GM21619 (cell line): ENCODE results near the gene BAIAP2L1.
"Not testable (repeated sequence)": the region's sequence is repeated elsewhere in the genome, so short reads cannot be mapped to it uniquely, and the experiment has no call there.

ENCODE experiments used
- ATAC-seq: cut with Tn5 transposase; IDR thresholded peaks from one replicate; pipeline ENCODE4 v1.9.1; 2021; ENCODE audit not compliant: unreplicated experiment

The BAIAP2L1 gene, protein sequence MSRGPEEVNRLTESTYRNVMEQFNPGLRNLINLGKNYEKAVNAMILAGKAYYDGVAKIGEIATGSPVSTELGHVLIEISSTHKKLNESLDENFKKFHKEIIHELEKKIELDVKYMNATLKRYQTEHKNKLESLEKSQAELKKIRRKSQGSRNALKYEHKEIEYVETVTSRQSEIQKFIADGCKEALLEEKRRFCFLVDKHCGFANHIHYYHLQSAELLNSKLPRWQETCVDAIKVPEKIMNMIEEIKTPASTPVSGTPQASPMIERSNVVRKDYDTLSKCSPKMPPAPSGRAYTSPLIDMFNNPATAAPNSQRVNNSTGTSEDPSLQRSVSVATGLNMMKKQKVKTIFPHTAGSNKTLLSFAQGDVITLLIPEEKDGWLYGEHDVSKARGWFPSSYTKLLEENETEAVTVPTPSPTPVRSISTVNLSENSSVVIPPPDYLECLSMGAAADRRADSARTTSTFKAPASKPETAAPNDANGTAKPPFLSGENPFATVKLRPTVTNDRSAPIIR

DNA sequence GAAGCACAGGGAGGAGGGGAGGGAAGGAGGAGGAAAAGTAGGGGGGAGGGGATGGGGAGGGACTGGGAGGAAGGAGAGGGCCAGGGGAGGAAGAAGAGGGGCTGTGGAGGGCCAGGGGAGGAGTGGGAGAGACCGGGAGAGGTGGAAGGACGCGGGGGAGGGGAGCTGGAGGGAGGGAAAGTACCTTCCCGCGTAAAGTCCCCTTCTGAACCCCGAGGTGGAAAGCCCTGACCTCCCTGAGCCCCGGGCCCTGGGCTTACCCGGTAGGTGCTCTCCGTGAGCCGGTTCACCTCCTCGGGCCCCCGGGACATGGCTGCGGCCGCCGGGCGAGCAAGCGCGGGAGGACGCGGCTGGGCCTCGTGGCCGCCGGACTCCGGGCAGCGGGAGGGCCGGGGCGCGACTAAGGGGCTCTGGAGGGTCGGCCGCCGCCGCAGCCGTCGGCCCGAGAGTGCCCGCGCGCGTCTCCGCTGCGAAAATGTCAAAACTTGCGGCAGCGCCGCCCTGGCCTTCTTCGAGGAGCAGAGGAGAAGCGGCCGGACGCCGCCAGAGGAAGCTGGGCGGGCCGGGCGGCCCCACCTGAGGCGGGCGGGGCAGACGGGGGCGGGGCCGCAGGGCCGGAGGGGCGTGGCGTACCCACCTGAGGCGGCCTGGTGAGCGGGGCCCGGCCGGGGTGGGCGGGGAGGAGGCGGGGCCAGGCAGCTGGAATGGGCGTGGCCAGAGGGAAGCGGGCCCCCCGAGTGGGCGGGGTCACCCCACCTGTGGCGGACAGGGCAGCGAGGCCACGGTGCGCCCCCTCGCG is at the start of gene BAIAP2L1:
Gene BAIAP2L1 (minus strand): TSS at position 549 of the 799 bp plus-strand sequence. CDS start 238 bp downstream, at position 311.
- ATAC-seq = peak; percentile 85

DNA sequence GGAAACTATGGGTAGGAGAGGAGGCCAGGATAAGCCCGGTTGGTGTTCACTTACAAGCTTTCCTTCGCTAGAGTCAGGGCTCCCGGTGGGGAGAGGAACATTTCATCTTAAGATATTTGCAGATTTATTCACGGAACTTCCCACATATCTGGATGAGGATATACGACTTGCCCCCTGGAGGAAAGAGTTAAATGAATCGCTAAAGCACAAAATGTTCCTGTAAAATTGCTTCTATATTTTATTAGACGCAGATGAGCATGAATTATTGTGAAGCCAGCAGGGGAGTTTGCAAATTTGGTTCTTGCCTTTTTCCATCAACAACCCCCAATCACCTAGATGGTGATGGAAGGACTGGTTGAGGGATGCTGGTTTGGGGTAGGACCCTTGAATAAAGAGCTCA is 47.9 kb upstream of the BAIAP2L1 start:
- no peak for ATAC-seq

DNA sequence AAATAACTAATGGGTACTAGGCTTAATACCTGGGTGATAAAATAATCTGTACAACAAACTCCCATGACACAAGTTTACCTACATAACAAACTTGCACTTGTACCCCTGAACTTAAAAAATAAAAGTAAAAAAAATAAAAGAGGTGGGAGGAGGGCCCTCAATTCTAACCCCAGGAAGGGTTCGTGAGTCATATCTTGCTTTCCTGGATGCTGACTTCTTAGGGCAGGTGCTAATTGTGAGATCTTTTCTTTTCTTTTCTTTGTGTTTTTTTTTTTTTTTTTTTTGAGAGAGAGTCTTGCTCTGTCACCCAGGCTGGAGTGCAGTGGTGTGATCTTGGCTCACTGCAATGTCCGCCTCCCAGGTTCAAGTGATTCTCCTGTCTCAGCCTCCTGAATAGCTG is 40.1 kb upstream of the BAIAP2L1 start:
- not testable (repeated sequence) for ATAC-seq

- ATAC-seq = no peak
Measured at GRCh38 chr7:98439484-98439883, 38.6 kb upstream of the BAIAP2L1 start.

DNA sequence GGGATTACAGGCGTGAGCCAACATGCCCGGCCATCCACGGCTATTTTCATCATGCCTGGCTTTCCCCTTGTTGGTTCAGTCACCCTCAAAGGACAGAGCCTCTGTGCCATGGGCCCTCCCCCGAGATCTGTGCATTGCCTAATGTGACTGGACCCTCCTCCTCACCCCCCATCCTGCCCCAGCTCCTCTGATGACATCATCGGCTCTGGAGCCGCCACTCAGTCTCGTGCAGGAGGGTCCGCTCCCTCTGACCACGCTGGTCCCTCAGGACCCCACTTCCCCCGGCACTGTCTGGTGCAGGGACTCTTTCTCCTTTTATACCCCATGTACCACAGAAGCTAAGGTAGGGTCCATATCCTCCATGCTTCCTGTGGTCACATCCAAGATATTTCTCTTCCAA is 33.2 kb upstream of the BAIAP2L1 start:
- ATAC-seq = no peak

GRCh38 chr7:98429799-98430198 is 28.9 kb upstream of the BAIAP2L1 start:
- no peak for ATAC-seq

- ATAC-seq = no peak
Measured at GRCh38 chr7:98423043-98423442, 22.2 kb upstream of the BAIAP2L1 start.

DNA sequence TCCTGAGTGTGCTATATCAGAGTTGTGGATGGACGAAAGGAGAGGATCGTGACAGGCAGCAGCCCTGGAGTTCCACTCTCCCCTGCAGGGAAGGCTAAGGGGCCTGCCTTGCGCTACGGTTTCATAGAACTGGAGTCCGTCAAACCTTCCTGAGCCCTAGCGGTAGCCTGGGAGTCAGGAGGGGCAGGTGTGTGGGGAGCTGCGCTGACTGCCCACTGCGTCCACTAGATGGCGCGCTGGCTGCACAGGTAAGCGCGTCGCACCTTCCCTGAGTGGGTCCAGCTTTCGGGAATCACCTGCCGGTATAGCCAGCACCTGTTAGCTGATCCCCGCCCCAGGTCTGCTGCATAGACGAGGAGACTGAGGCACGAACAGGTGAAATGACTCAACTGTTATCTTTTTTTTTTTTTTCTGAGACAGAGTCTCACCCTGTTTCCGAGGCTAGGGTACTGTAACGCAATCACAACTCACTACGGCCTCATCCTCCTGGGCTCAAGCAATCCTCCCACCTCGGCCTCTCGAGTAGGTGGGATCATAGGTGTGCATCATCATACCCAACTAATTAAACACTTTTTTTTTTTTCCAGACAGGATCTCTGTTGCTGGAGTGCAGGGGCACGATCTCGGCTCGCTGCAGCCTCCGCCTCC is 20.2 kb upstream of the BAIAP2L1 start:
- ATAC-seq = no peak

GRCh38 chr7:98419988-98420387 is 19.1 kb upstream of the BAIAP2L1 start:
- not testable (repeated sequence) for ATAC-seq

DNA sequence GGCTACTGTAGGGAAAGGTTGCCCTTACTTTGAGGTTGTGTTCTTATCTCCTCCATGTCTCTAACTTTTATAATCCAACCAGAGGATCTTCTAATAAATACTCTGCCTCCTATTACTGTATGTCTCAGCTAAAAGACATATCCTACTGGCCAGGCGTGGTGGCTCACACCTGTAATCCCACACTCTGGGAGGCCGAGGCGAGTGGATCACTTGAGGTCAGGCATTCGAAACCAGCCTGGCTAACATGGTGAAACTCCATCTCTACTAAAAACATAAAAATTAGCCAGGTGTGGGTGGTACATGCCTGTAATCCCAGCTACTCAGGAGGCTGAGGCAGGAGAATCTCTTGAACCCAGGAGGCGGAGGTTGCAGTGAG is 18.4 kb upstream of the BAIAP2L1 start:
- ATAC-seq = not testable (repeated sequence)

GRCh38 chr7:98418636-98419315 is 17.9 kb upstream of the BAIAP2L1 start:
- ATAC-seq = no peak

DNA sequence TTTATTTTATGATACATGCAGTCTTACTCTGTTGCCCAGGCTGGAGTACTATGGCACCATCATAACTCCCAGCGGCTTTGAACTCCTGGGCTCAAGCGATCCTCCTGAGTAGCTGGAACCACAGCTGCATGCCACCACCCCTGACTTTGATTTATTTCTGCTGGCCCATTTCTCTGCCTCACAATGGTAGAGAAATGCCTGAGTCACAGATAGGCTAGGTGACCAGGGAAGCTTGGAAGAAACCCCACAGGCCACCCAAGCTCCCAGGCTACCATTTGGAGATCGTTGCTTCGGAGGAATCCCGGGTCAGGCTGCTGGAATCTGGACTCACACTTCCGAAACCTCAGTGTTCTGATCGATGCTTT is 17.4 kb upstream of the BAIAP2L1 start:
- no peak for ATAC-seq

GRCh38 chr7:98417604-98418270 is 16.8 kb upstream of the BAIAP2L1 start:
- not testable (repeated sequence) for ATAC-seq

DNA sequence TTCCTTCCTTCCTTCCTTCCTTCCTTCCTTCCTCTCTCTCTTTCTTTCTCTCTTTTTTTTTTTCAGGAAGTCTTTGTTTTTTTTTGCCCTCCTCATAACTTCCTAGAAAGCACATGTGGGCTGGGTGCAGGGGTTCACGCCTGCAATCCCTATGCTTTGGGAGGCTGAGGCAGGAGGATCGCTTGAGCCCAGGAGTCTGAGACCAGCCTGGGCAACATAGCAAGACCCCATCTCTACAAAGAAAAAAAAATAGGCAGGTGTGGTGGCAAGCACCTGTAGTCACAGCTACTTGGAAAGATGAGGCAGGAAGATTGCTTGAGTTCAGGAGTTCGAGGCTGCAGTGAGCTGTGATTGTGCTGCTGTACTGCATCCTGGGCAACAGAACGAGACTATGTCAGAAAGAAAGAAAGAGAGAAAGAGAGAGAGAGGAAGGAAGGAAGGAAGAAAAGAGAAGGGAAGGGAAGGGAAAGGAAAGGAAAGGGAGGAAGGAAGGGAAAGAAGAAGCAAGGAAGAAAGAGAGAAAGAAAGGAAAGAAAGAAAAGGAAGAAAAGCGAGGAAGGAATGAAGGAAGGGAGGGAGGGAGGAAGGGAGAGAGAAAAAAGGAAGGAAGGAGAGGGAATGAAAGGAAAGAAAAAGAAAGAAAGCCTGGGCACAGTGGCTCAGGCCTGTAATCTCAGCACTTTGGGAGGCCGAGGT is 13.5 kb upstream of the BAIAP2L1 start:
- no peak for ATAC-seq

GRCh38 chr7:98413655-98414054 is 12.8 kb upstream of the BAIAP2L1 start:
- not testable (repeated sequence) for ATAC-seq

DNA sequence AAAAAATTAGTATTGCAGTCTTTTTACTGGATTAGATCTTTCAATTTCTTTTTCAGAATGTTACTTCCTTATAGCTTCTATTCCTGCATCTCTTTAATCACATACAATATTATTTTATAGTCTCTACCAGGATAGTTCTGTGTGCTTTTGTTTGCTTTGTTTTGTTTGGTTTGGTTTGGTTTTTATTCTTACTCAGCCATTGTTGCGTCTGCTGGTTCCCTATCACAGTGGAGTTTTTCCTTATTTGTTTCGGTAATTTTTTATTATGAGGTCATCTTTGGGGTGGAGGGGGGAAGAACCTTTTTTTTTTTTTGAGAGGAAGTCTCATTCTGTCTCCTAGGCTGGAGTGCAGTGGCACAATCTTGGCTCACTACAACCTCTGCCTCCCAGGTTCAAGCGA is 9.0 kb upstream of the BAIAP2L1 start:
- no peak for ATAC-seq

- not testable (repeated sequence) for ATAC-seq
Measured at GRCh38 chr7:98408146-98408545, 7.3 kb upstream of the BAIAP2L1 start.

DNA sequence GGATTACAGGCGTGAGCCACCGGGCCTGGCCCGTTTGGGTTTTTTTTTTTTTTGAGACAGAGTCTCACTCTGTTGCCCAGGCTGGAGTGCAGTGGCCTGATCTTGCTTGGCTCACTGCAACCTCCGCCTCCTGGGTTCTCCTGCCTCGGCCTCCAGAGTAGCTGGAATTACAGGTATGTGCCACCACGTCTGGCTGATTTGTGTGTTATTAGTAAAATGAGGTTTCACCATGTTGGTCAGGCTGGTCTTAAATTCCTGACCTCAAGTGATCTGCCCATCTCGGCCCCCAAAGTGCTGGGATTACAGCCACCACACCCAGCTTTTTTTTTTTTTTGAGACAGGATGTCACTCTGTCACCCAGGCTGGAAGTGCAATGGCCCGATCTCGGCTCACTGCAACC is 5.9 kb upstream of the BAIAP2L1 start:
- ATAC-seq = no peak

GRCh38 chr7:98404840-98405239 is 4.0 kb upstream of the BAIAP2L1 start:
- ATAC-seq = no peak
